SK-N-MC (cell line): Measurements from ENCODE around the gene DSCAML1.

Experiments used
- EZH2 ChIP-seq: fragments of 200-600 bp; sonication (generic); IDR thresholded peaks from one replicate; pipeline ENCODE4 v1.6.1; 2017; ENCODE audit warnings: antibody characterized with exemption
- FOXP2 ChIP-seq: optimal IDR thresholded peaks from 2 replicates; pipeline ENCODE3; 2011; ENCODE audit warnings: mild to moderate bottlenecking, moderate library complexity; ENCODE audit not compliant: insufficient read depth; ENCODE audit errors: extremely low read length, control extremely low read depth
- POLR2AphosphoS5 ChIP-seq: IDR thresholded peaks from 2 replicates; pipeline ENCODE4 v1.6.1; 2012; ENCODE audit warnings: mild to moderate bottlenecking, low read depth, low read length, borderline replicate concordance

DNA sequence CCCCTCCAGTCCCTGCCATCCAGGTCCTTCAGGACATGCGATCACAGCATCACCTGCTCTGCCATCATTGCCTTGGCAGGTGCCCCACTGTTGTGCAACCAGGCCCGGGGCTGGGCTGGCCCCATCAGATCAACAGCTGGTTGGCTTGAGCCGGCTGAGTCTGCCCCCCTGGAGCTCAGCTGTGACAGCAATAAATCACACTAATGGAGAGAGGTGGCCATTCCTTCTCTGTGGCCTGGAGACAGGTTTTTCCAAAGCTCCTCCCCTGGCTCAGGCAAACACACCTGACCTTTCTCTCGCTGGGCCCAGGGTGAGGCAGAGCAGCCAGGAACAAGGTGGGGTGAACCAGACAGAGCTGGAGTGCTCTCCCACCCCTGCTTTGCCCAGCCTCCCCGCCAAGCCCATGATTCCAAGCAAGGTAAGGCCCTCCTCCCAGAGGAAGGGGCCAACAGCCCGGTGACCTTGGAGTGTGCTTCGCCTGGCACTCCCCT, 36.4 kb upstream of the DSCAML1 start:
- no peak for TF ChIP-seq EZH2
- TF ChIP-seq POLR2AphosphoS5 = no peak
- TF ChIP-seq FOXP2 = no peak
